B cell (primary cell): Measurements from ENCODE around the gene FOXF1. TPM values are rescaled to one million over a fixed set of nuclear protein-coding genes. Genes with fewer than 3 reads are reported as not detected.

Experiments used
- ATAC-seq: fragments of 200-7000 bp; cut with Tn5 transposase; one replicate; pipeline ENCODE4 v1.10.0; 2021; ENCODE audit warnings: low read depth, mild to moderate bottlenecking, moderate number of reproducible peaks, moderate library complexity
- CTCF ChIA-PET: fragments of 350-600 bp; sonication (Branson Sonifier 250); formaldehyde crosslinking; loops from one replicate; lab custom pipeline; 2021; ENCODE audit warnings: antibody characterized with exemption, inconsistent platforms; lab: Charles Lee
- POLR2A ChIA-PET: fragments of 350-600 bp; sonication (Branson Sonifier 250); formaldehyde crosslinking; loops from one replicate; lab custom pipeline; 2021; ENCODE audit warnings: antibody characterized with exemption; lab: Charles Lee
- DNase-seq: peaks from one replicate; pipeline ENCODE4 v3.0.0; 2013
- H2AFZ ChIP-seq: 2 replicates; pipeline ENCODE4 v1.6.1; 2012; ENCODE audit warnings: mild to moderate bottlenecking, low read depth, low read length; ENCODE audit not compliant: insufficient read depth, poor library complexity, severe bottlenecking
- H3K27ac ChIP-seq, 2 donors: 1 replicate in 1 of 2; 2 replicates in 1 of 2; pipeline ENCODE4 v1.5.1; 2012 to 2013; ENCODE audit warnings: low read length in 2 of 2, mild to moderate bottlenecking in 2 of 2, moderate library complexity in 1 of 2
- H3K27me3 ChIP-seq, 4 experiments: fragments of 200-600 bp in 1 of 4; sonication (generic) in 1 of 4; replicated peaks in 1 of 4; 1 replicate in 2 of 4; 2 replicates in 2 of 4; pipeline versions ENCODE4 v1.6.1 to v1.7.0; 2013 to 2016; ENCODE audit warnings: low read length in 3 of 4, mild to moderate bottlenecking in 2 of 4, mixed read lengths in 1 of 4, moderate library complexity in 1 of 4; ENCODE audit not compliant: insufficient read depth in 4 of 4, control insufficient read depth in 3 of 4; ENCODE audit errors: control extremely low read depth in 1 of 4
- H3K36me3 ChIP-seq, 2 experiments: replicated peaks in 1 of 2; 1 replicate in 1 of 2; 2 replicates in 1 of 2; pipeline versions ENCODE4 v1.6.1 to v1.7.1; 2013; ENCODE audit warnings: low read length in 1 of 2; ENCODE audit not compliant: insufficient read depth in 2 of 2, control insufficient read depth in 1 of 2; ENCODE audit errors: control extremely low read depth in 1 of 2, extremely low read depth in 1 of 2
- H3K4me1 ChIP-seq, 2 donors: fragments of 200-600 bp in 1 of 2; sonication (generic) in 1 of 2; 1 replicate in 1 of 2; 2 replicates in 1 of 2; pipeline versions ENCODE4 v1.5.1 to v1.6.1; 2013 to 2017; ENCODE audit warnings: low read length in 2 of 2; ENCODE audit not compliant: control insufficient read depth in 2 of 2, insufficient read depth in 2 of 2
- H3K4me2 ChIP-seq: replicated peaks from 2 replicates; pipeline ENCODE3; 2012; ENCODE audit warnings: mild to moderate bottlenecking, low read depth, low read length; ENCODE audit not compliant: poor library complexity, severe bottlenecking
- H3K4me3 ChIP-seq, 5 experiments: fragments of 200-600 bp in 1 of 5; sonication (generic) in 1 of 5; 1 replicate in 3 of 5; 2 replicates in 2 of 5; pipeline versions ENCODE4 v1.5.1 to v1.7.0; 2011 to 2016; ENCODE audit warnings: low read length in 4 of 5, mild to moderate bottlenecking in 4 of 5, low read depth in 2 of 5, control low read depth in 1 of 5, moderate library complexity in 1 of 5; ENCODE audit not compliant: insufficient read depth in 1 of 5; ENCODE audit errors: control extremely low read depth in 1 of 5, extremely low read depth in 1 of 5
- H3K79me2 ChIP-seq: fragments of 200-600 bp; sonication (generic); one replicate; pipeline ENCODE4 v1.6.0; 2016; ENCODE audit warnings: low read length; ENCODE audit not compliant: control insufficient read depth, insufficient read depth
- H3K9ac ChIP-seq: fragments of 200-600 bp; sonication (generic); 2 replicates; pipeline ENCODE4 v1.6.1; 2017; ENCODE audit warnings: mild to moderate bottlenecking, low read length, moderate library complexity
- H3K9me3 ChIP-seq, 3 donors: one replicate each; pipeline versions ENCODE4 v1.6.1 to v1.7.1; 2013; ENCODE audit warnings: low read length in 2 of 3; ENCODE audit not compliant: control insufficient read depth in 2 of 3, insufficient read depth in 1 of 3; ENCODE audit errors: control extremely low read depth in 1 of 3
- H4K20me1 ChIP-seq: 2 replicates; pipeline ENCODE4 v1.6.0; 2012; ENCODE audit warnings: mild to moderate bottlenecking, low read length; ENCODE audit not compliant: insufficient read depth, control insufficient read depth, poor library complexity, severe bottlenecking
- H3K27ac Mint-ChIP-seq: one replicate; pipeline ENCODE4 v1.8.0; 2021; ENCODE audit warnings: mixed read lengths
- H3K27me3 Mint-ChIP-seq: one replicate; pipeline ENCODE4 v1.8.0; 2021; ENCODE audit warnings: mixed read lengths
- H3K4me1 Mint-ChIP-seq: one replicate; pipeline ENCODE4 v1.8.0; 2021; ENCODE audit warnings: mixed read lengths
- H3K4me3 Mint-ChIP-seq: one replicate; pipeline ENCODE4 v1.8.0; 2021; ENCODE audit warnings: mixed read lengths
- H3K9me3 Mint-ChIP-seq: one replicate; pipeline ENCODE4 v1.8.0; 2022; ENCODE audit warnings: mixed read lengths; ENCODE audit not compliant: insufficient read depth
- EZH2 ChIP-seq: IDR thresholded peaks from 2 replicates; pipeline ENCODE4 v1.6.1; 2012; ENCODE audit warnings: borderline replicate concordance, low read depth, mild to moderate bottlenecking, moderate library complexity, low read length; ENCODE audit not compliant: insufficient read depth, poor library complexity, severe bottlenecking
- WGBS: methylation state at CpG from one replicate; pipeline ENCODE4 v1.1.5; 2013; ENCODE audit warnings: missing lambda C conversion rate; ENCODE audit not compliant: insufficient coverage; 5-methylcytosine and 5-hydroxymethylcytosine counted together
- intact Hi-C: fragments of 100-400 bp; cut with micrococcal nuclease; formaldehyde crosslinking; loops from one replicate; pipeline ENCODE4 v1.10.0; 2022
- polyA plus RNA-seq: library from polyadenylated mRNA; depleted of rRNA; stranded (reverse); fragments of >200 nt; gene quantifications from 2 replicates; pipeline ENCODE4 v1.2.3, GENCODE V29; 2012
- total RNA-seq, 2 donors: library from RNA; stranded (reverse); fragments of 120-200 nt in 1 of 2; gene quantifications; 1 replicate in 1 of 2; 2 replicates in 1 of 2; pipeline versions ENCODE4 v1.2.3 to v1.2.4, GENCODE V29; 2013 to 2022
- TF ChIP-seq, protein P1 (sequence below): fragments of 200-600 bp; IDR thresholded peaks from one replicate; pipeline ENCODE4 v1.8.0; 2022; ENCODE audit warnings: antibody characterized with exemption, mild to moderate bottlenecking

The FOXF1 gene
- total and polyA plus RNA-seq, 2 donors (not counting 1 experiment from before 2014, with no cell fraction given): not detected

DNA sequence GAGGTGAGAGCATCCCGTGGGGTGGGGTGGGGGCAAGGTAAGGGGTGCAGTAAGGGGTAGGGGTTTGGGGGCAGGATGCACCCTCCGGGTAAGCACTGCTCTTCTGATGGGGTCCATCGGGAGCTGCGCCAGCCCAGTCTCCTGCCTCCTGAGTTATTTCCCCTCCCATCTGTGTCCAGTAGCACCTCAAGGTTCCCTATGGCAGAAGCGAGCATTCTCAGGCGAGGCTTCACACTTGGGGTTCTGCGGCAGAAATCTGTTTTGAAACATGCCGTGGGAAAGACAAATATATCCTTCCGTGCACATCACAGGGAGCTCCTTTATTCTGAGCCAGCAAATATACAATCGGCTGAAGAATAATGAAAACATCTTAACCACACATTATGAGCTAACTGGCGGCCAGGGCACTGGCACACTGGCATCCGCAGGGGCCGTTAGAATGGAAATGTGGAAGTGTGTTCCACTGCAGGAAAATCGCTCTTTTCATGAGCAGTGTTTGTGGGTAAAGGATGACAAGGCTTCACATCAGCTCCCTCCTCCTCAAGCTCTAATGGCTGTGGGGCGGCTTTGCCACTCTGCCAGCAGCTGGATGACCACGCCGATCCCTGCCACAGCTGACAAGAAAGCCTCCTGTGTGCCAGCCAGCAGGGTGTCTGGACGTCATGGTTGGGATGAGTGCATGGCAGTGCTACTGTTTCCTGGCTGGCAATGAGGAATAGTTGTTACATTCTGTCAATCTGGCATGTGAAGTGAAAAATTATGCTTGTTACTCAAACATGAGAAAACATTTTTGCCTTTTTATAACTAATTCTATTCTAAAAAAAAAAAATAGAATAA, 24.7 kb downstream of the FOXF1 start:
- Mint-ChIP-seq H3K4me1 (no peaks in the 10 kb centered on the region), H3K9me3 (no peaks in the 10 kb centered on the region), H3K27ac (no peak overlapping the region), H3K4me3 (no peak overlapping the region), H3K27me3 (no peaks in the 10 kb centered on the region)
- Histone ChIP-seq H2AFZ (no peak overlapping the region), H3K4me1 (no peaks in the 10 kb centered on the region), H3K36me3 (peaks cover 3 to 28% of the 10 kb centered on the region in 2 experiments), H3K4me3 (no peak overlapping the region), H3K9me3 (no peaks in the 10 kb centered on the region), H3K4me2 (no peak overlapping the region), H3K9ac (no peak overlapping the region), H3K27ac (no peak overlapping the region), H3K79me2 (no peaks in the 10 kb centered on the region), H4K20me1 (no peaks in the 10 kb centered on the region), H3K27me3 (no peaks in the 10 kb centered on the region)
- TF ChIP-seq, protein P1, sequence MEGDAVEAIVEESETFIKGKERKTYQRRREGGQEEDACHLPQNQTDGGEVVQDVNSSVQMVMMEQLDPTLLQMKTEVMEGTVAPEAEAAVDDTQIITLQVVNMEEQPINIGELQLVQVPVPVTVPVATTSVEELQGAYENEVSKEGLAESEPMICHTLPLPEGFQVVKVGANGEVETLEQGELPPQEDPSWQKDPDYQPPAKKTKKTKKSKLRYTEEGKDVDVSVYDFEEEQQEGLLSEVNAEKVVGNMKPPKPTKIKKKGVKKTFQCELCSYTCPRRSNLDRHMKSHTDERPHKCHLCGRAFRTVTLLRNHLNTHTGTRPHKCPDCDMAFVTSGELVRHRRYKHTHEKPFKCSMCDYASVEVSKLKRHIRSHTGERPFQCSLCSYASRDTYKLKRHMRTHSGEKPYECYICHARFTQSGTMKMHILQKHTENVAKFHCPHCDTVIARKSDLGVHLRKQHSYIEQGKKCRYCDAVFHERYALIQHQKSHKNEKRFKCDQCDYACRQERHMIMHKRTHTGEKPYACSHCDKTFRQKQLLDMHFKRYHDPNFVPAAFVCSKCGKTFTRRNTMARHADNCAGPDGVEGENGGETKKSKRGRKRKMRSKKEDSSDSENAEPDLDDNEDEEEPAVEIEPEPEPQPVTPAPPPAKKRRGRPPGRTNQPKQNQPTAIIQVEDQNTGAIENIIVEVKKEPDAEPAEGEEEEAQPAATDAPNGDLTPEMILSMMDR: no peak
- no peak for TF ChIP-seq EZH2
- DNase-seq: no peak
- ATAC-seq: no peak
- 96% methylated on average over 8 of the region's 18 CpGs for WGBS
- intact Hi-C loops: no loop called here
- ChIA-PET CTCF (no interaction called here), POLR2A (no interaction called here)

DNA sequence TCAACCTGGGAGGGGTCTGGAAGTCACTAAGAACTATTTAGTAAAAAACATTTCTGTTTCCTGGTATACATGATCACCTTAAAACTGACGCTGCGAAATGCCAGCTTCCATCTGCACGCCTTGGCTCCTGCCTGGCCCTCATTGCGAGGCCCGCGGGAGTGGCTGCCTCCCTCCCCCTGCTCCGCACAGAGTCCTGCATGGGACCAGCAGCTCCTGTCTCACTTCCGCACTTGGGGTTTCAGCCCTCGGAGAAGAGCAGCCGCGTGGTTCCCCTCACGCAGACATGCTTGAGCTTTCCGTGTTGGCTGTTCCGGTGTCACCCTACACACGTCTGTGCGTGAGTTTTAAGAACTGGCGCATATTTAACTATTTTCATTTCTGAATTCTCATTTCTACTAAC, 26.3 kb downstream of the FOXF1 start:
- H3K27ac Mint-ChIP-seq: no peak overlapping the region
- no peak overlapping the region for H3K9ac ChIP-seq
- no peak overlapping the region for H3K4me3 Mint-ChIP-seq
- H3K27me3 ChIP-seq: no peaks in the 10 kb centered on the region
- intact Hi-C loops: no loop called here
- H3K4me1 Mint-ChIP-seq: no peaks in the 10 kb centered on the region
- no peak overlapping the region for H3K27ac ChIP-seq
- no peak for ATAC-seq
- no peaks in the 10 kb centered on the region for H3K4me1 ChIP-seq
- no peaks in the 10 kb centered on the region for H3K27me3 Mint-ChIP-seq
- H3K4me2 ChIP-seq: no peak overlapping the region
- H2AFZ ChIP-seq: no peak overlapping the region
- H4K20me1 ChIP-seq: no peaks in the 10 kb centered on the region
- TF ChIP-seq EZH2: no peak
- TF ChIP-seq, protein P1: no peak
- no peaks in the 10 kb centered on the region for H3K9me3 ChIP-seq
- DNase-seq: no peak
- peaks cover 3 to 44% of the 10 kb centered on the region in 2 experiments for H3K36me3 ChIP-seq
- CTCF ChIA-PET: no interaction called here
- POLR2A ChIA-PET: no interaction called here
- 98% methylated on average over 17 of the region's 17 CpGs for WGBS
- H3K4me3 ChIP-seq: no peak overlapping the region
- H3K79me2 ChIP-seq: no peaks in the 10 kb centered on the region
- no peaks in the 10 kb centered on the region for H3K9me3 Mint-ChIP-seq
